Mesothelial cell of epicardium (in vitro differentiated cells): ENCODE results near the gene EIF3D. TPM values are rescaled to one million over a fixed set of nuclear protein-coding genes. Genes with fewer than 3 reads are reported as not detected.
A peak's percentile ranks its signal among the peaks of the same experiment; 100 is the strongest.
"Not testable (repeated sequence)": the region's sequence is repeated elsewhere in the genome, so short reads cannot be mapped to it uniquely, and the experiment has no call there.

Experiments
- DNase-seq, 2 experiments: peaks; one replicate each; pipeline ENCODE4 v3.0.0; 2021; ENCODE audit warnings: low spot score in 2 of 2; ENCODE audit not compliant: unreplicated experiment in 2 of 2
- H3K27ac Mint-ChIP-seq: 2 replicates; pipeline ENCODE4 v1.8.0; 2021; ENCODE audit warnings: mixed read lengths
- H3K27me3 Mint-ChIP-seq: 2 replicates; pipeline ENCODE4 v1.8.0; 2021; ENCODE audit warnings: low read depth, mixed read lengths
- H3K36me3 Mint-ChIP-seq: 2 replicates; pipeline ENCODE4 v1.8.0; 2021; ENCODE audit warnings: mixed read lengths
- H3K4me1 Mint-ChIP-seq: 2 replicates; pipeline ENCODE4 v1.8.0; 2021; ENCODE audit warnings: mixed read lengths
- H3K4me3 Mint-ChIP-seq: 2 replicates; pipeline ENCODE4 v1.8.0; 2021; ENCODE audit warnings: mild to moderate bottlenecking, moderate library complexity, mixed read lengths
- H3K9me3 Mint-ChIP-seq: 2 replicates; pipeline ENCODE4 v1.8.0; 2021; ENCODE audit warnings: mixed read lengths
- CTCF ChIP-seq: fragments of 200-600 bp; sonication (generic); IDR thresholded peaks from one replicate; pipeline ENCODE4 v1.5.0; 2021; ENCODE audit warnings: antibody characterized with exemption; ENCODE audit not compliant: unreplicated experiment
- total RNA-seq: library from RNA; stranded (reverse); gene quantifications from 3 replicates; pipeline ENCODE4 v1.2.1, GENCODE V29; 2021

Gene EIF3D
- total RNA-seq, 1 donor from 2014 or later = 194 TPM

- no peak for DNase-seq
- no peak for TF ChIP-seq CTCF
Observed at GRCh38 chr22:36528341-36528740, 625 bp downstream of the EIF3D start.

DNA sequence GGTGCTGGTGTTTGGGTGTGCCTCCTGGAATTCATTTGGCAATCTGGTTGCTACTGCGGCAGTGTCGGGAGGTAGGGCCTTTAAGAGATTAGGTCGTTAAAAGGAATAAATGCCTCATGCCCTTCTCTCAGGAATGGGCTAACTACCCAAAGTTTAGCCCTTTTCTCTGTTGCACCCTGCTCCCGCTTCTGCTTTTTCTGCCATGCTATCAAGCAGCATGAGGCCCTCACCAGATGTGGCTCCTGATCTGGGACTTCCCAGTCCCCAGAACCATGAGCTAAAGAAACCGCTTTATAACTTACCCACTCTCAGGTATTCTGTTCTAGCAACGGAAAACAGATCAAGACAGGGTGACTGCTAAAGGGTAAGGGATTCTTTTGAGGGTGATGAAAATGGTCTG lies 6.3 kb downstream of the EIF3D start:
- TF ChIP-seq CTCF = no peak

More at GRCh38 chr22:36528341-36528740, 625 bp downstream of the EIF3D start:
- H3K36me3 Mint-ChIP-seq = peaks cover 31% of the 10 kb centered on the region
- H3K4me1 Mint-ChIP-seq = peaks cover 15% of the 10 kb centered on the region
- H3K9me3 Mint-ChIP-seq = peaks cover 3% of the 10 kb centered on the region
- peak overlapping the region; percentile 98 for H3K27ac Mint-ChIP-seq
- no peaks in the 10 kb centered on the region for H3K27me3 Mint-ChIP-seq
- H3K4me3 Mint-ChIP-seq = peak overlapping the region; percentile 95

GRCh38 chr22:36520423-36520822 lies 8.5 kb downstream of the EIF3D start:
- no peaks in the 10 kb centered on the region for H3K9me3 Mint-ChIP-seq
- H3K27me3 Mint-ChIP-seq = no peaks in the 10 kb centered on the region
- TF ChIP-seq CTCF = no peak
- no peaks in the 10 kb centered on the region for H3K4me1 Mint-ChIP-seq
- H3K4me3 Mint-ChIP-seq = no peak overlapping the region
- no peak for DNase-seq
- H3K27ac Mint-ChIP-seq = no peak overlapping the region
- H3K36me3 Mint-ChIP-seq = peaks cover 66% of the 10 kb centered on the region

More for the DNA sequence above, 6.3 kb downstream of the EIF3D start:
- Mint-ChIP-seq H3K27ac (no peak overlapping the region), H3K4me3 (no peak overlapping the region), H3K27me3 (no peaks in the 10 kb centered on the region), H3K4me1 (peaks cover 7% of the 10 kb centered on the region), H3K36me3 (peaks cover 63% of the 10 kb centered on the region), H3K9me3 (no peaks in the 10 kb centered on the region)
- DNase-seq = no peak

- H3K27me3 Mint-ChIP-seq, H3K9me3 Mint-ChIP-seq, DNase-seq, H3K27ac Mint-ChIP-seq, H3K4me1 Mint-ChIP-seq, H3K4me3 Mint-ChIP-seq: not testable (repeated sequence)
- H3K36me3 Mint-ChIP-seq = peaks cover 68% of the 10 kb centered on the region
Observed at GRCh38 chr22:36519906-36520305, 9.1 kb downstream of the EIF3D start.

DNA sequence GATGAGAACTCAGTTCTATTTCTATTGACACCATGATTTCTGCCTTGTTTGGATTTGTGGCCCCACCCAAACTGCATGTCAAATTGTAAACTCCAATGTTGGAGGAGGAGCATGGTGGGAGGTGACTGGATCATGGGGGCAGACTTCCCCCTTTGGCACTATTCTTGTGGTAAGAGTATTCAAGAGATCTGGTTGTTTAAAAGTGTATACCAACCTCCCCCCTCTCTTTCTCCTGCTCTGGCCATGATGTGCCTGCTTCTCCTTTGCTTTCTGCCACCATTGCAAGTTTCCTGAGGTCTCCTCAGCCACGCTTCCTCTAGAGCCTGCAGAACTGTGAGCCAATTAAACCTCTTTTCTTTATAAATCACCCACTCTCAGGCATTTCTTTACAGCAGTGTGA lies 14.2 kb downstream of the EIF3D start:
- Mint-ChIP-seq H3K27me3 (no peaks in the 10 kb centered on the region), H3K36me3 (peaks cover 66% of the 10 kb centered on the region), H3K9me3 (no peaks in the 10 kb centered on the region), H3K4me1 (no peaks in the 10 kb centered on the region), H3K4me3 (no peak overlapping the region), H3K27ac (no peak overlapping the region)
- no peak for DNase-seq
- TF ChIP-seq CTCF = no peak

GRCh38 chr22:36512991-36513390 lies 16.0 kb downstream of the EIF3D start:
- DNase-seq = no peak
- no peaks in the 10 kb centered on the region for H3K9me3 Mint-ChIP-seq
- no peak for TF ChIP-seq CTCF
- H3K36me3 Mint-ChIP-seq = peaks cover 56% of the 10 kb centered on the region
- no peaks in the 10 kb centered on the region for H3K27me3 Mint-ChIP-seq
- H3K4me1 Mint-ChIP-seq = no peaks in the 10 kb centered on the region
- no peak overlapping the region for H3K4me3 Mint-ChIP-seq
- no peak overlapping the region for H3K27ac Mint-ChIP-seq
